Measurements from ENCODE around the gene TNS4.

TNS4 gene

DNA sequence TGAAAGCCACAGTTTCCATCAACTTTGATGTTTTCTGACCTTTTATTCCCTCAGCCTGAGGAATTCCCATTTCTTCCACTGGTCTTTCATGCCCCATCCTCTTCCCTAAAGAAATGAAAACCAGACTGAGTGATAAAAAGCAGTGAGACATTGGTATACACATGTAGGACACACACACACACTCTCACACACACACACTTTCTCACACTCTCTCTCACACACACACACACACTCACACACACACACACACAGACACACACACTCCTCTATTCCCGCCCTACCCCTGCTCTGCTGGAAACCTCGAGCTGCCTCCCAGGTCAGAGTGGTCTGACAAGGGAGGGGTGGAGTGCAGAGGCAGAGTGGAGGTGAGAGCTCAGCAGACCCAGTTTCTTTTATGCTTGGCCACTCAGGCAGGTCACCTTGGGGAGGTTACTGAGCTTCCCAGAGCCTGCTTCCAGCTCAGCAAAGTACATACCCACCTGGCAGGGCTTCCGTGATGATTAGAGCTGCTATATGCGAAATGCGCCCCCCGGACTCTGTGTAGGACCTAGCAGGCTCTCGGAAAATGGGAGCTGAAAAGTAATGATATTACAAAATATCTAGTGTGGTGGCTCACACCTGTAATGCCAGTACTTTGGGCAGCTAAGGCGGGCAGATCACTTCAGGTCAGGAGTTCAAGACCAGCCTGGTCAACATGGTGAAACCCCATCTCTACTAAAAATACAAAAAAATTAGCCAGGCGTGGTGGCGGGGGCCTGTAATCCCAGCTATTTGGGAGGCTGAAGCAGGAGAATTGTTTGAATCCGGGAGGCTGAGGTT lies 33.2 kb upstream of the TNS4 start:
- no peak for DNase-seq

GRCh38 chr17:40533896-40534295 lies 32.5 kb upstream of the TNS4 start:
- DNase-seq = no peak

GRCh38 chr17:40532520-40533253 lies 31.3 kb upstream of the TNS4 start:
- DNase-seq = no peak

DNA sequence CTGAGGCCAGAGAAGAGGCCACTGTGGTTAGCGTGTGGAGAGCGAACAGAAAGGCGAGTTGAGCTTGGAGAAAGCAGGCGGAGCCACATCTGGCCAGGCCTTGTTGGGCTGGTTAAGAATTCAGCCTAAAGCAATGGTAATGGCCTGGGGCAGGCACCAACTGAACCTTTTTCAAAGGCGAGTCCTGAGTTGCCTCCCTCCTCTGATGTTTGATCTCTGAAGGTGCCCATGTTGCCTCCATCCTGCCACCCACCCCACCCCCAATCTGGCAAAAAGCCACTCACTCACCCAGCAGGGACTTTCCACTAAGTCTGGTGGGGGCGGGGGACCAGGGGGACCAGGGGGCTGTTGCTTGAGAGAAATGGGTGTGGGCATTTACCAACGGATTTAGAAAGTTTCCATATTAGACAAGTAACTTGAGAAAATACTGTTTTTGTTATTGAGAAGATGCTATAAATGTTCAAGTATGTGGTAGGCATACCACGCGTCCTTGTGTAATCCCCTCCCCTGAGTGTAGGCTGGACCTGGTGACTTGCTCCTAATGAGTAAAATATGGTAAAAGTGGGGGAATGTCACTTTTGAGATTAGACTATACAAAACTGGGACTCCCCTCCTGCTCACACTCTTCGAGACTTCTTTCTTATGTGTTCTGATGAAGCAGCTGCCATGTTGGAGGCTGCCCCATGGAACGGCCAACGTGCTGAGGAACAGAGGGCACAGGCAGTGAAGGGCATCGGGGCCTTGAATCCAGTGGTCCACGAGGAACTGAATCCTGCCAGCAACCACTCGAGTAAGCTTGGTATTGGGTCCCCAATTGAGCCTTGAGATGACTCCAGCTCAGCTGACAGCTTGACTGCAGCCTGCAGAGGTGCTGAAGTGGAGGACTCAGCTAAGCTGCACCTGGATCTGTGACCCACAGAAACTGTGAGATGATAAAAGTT lies 29.9 kb upstream of the TNS4 start:
- DNase-seq = no peak

DNA sequence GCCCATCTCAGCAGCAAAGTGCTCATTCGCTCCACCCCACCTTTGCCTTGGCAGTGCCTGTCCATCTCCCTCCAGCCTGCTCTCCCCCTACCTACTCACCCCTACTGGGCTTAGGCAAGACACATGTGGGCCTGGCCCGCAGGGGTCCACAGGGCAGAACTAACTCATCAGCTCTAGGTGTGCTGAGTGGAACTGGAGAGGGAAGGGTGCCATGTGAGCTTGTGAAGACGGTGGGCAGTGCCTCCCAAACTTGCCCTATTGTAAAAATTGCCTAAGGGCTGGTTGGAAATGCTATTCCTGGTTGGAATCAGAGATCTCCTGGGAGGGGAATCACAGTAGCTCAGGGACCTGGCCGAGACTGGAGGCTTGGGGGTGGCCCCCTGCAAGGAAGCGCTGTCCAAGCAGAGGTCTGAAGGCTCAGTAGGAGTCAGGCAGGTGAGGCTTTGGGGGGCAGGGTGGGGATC lies 29.1 kb upstream of the TNS4 start:
- DNase-seq = no peak

GRCh38 chr17:40529991-40530390 lies 28.6 kb upstream of the TNS4 start:
- DNase-seq = no peak

DNA sequence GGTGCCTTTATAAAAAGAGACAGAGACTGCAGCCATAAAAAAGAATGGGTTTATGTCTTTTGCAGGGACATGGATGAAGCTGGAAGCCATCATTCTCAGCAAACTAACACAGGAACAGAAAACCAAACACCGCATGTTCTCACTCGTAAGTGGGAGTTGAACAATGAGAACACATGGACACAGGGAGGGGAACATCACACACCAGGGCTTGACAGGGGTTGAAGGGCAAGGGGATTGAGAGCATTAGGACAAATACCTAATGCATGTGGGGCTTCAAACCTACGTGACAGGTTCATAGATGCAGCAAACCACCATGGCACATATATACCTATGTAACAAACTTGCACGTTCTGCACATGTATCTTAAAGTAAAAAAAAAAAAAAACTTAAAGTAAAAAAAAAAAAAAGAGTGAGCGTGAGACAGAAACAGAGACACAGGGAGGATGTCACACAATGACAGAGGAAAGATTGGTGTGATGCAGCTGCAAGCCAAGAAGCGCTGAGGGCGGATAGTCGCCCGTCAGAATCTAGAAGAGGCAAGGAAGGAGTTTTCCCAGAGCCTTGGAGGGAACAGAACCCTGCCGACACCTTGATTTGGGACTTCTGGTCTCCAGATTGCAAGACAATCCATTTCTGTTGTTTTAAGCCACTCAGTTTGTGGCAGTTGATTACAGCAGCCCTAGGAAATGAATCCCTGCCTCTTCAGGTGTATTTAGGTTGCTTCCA lies 27.4 kb upstream of the TNS4 start:
- no peak for DNase-seq

GRCh38 chr17:40526668-40527067 lies 25.2 kb upstream of the TNS4 start:
- DNase-seq = no peak

GRCh38 chr17:40525294-40525693 lies 23.9 kb upstream of the TNS4 start:
- no peak for DNase-seq

GRCh38 chr17:40524243-40524965 lies 23.0 kb upstream of the TNS4 start:
- DNase-seq = no peak

GRCh38 chr17:40522961-40523310 lies 21.5 kb upstream of the TNS4 start:
- no peak for DNase-seq

GRCh38 chr17:40522250-40522960 lies 21.0 kb upstream of the TNS4 start:
- DNase-seq = no peak

GRCh38 chr17:40520991-40521453 lies 19.6 kb upstream of the TNS4 start:
- DNase-seq = no peak

DNA sequence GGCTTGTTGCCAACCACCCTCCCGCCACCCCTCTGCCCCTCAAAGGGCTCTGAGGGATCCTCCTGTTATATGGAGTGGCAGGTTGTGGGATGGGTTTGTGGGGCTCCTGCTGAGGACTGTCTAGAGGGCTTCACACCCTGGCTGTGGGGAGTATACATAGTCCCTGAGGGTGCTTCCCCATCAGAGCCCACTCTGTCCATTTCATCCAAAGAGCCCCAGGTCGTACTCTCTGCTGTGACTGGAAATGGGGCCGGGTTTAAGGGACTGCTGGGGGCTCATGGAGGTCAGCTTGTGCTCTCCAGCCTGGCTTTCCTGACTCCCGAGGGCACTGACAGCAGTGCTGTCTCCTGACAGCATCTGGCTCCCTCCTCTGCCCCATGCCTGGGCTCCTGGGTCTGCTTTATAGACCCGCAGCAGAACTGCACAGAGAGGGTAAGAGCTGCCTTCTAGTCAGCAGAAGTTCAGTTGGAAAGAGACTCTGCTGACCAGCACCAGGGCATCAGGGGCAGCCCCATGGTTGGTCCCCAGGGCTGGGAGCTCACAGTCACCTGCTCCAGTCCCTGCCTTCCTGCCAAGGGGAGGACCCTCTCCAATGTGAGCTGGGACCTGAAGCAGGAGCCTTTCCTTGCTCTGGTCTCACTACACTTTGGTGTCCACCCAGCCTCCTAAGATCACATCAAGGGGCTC lies 17.8 kb upstream of the TNS4 start:
- no peak for DNase-seq

GRCh38 chr17:40518401-40519088 lies 17.1 kb upstream of the TNS4 start:
- DNase-seq = no peak

GRCh38 chr17:40517981-40518380 lies 16.6 kb upstream of the TNS4 start:
- DNase-seq = no peak

DNA sequence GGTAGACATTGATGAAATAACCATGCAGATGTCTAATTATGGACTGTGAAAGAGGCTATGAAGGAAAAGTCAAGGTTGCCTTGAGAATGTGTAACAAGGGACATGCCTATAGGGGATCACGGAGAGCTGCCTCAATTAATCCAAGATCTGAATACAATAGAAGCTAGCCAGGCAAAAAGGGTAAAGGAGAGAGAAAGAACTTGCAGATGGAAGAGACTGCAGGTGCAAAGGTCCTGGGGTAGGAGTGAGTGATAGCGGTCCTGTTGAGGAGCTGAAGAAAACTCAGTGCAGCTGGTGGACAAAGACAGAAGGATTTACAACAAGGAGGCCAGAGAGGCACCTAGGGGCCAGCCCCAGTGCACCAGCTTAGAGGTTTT lies 15.9 kb upstream of the TNS4 start:
- no peak for DNase-seq

DNA sequence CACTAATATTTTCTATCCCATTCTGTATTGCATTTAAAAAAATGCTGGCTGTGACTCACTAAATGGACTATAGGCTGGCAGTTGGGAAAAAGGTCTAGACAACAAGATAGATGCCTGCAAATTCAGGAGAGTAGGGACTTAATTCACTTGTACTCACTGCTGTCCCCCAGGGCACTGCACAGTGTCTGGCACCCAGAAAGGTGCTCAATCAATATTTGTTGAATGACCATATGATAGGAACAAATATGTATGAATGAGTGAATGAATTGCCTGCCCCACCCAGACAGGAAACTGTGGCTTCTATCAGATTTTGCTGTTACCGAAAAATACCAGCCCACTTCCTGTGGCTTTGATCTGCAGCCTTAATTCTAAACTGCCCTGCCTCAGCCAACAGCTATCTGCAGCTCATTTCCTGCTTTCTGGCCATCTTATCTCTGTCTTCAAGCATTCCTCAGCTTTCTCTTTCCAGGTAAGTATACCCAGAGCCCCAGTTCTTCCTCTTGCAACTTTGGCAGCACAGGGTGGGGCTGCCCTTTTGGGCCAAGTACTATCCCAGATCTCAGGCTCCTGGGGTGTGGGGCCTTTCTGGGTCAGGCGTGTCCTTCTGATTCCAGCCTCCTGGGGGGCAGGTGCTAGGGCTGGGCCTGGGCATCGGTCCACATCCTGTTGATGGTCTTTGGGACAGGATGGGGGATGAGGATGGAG lies 15.3 kb upstream of the TNS4 start:
- DNase-seq = no peak

GRCh38 chr17:40515491-40516041 lies 14.1 kb upstream of the TNS4 start:
- no peak for DNase-seq

All from DMS153 (cell line).